Aorta (tissue), 5 donors: Measurements from ENCODE around the gene FLNB. TPM values are rescaled to one million over a fixed set of nuclear protein-coding genes. Genes with fewer than 3 reads are reported as not detected.

ENCODE experiments used
- ATAC-seq: fragments of 200-7000 bp; cut with Tn5 transposase; one replicate; pipeline ENCODE4 v1.9.1; 2022; ENCODE audit warnings: moderate library complexity; ENCODE audit not compliant: low FRiP score
- DNase-seq, 2 donors: peaks; one replicate each; pipeline ENCODE4 v3.0.0-alpha.2; 2020
- H3K27ac ChIP-seq, 2 donors: one replicate each; pipeline ENCODE4 v1.5.1; 2013; ENCODE audit warnings: low read length in 2 of 2, mild to moderate bottlenecking in 2 of 2, moderate library complexity in 2 of 2, control low read depth in 1 of 2, inconsistent platforms in 1 of 2, low read depth in 1 of 2
- H3K27me3 ChIP-seq, 2 donors: one replicate each; pipeline ENCODE4 v1.6.1; 2013; ENCODE audit warnings: control low read depth in 1 of 2, low read length in 1 of 2, mild to moderate bottlenecking in 1 of 2, moderate library complexity in 1 of 2; ENCODE audit not compliant: insufficient read depth in 2 of 2, control insufficient read depth in 1 of 2
- H3K36me3 ChIP-seq, 2 donors: one replicate each; pipeline ENCODE4 v1.6.1; 2013; ENCODE audit warnings: control low read depth in 1 of 2, low read length in 1 of 2, mild to moderate bottlenecking in 1 of 2; ENCODE audit not compliant: insufficient read depth in 2 of 2, control insufficient read depth in 1 of 2
- H3K4me1 ChIP-seq, 2 donors: one replicate each; pipeline ENCODE4 v1.6.1; 2013; ENCODE audit warnings: low read length in 2 of 2, control low read depth in 1 of 2, mild to moderate bottlenecking in 1 of 2, moderate library complexity in 1 of 2; ENCODE audit not compliant: insufficient read depth in 2 of 2, control insufficient read depth in 1 of 2
- H3K4me3 ChIP-seq, 2 donors: one replicate each; pipeline ENCODE4 v1.5.1; 2013; ENCODE audit warnings: low read length in 2 of 2, control low read depth in 1 of 2, mild to moderate bottlenecking in 1 of 2
- H3K9me3 ChIP-seq: one replicate; pipeline ENCODE4 v1.6.1; 2013; ENCODE audit warnings: mild to moderate bottlenecking, low read length; ENCODE audit not compliant: control insufficient read depth
- WGBS, 2 donors: extraction: QIAGEN DNeasy Blood & Tissue Kit; methylation state at CpG; one replicate each; pipeline ENCODE4 v1.1.7; 2013; 5-methylcytosine and 5-hydroxymethylcytosine counted together
- intact Hi-C, 2 donors: fragments of 100-400 bp; cut with DNase I; formaldehyde crosslinking; loops; one replicate each; pipeline versions ENCODE4 v1.14.2 to v1.15.0; 2022
- polyA plus RNA-seq, 2 donors: library from polyadenylated mRNA; stranded (reverse); fragments of 200-250 nt; gene quantifications; one replicate each; pipeline ENCODE4 v1.2.3, GENCODE V29; 2013
- total RNA-seq, 2 donors: library from RNA; stranded (reverse); fragmentation: NEBNext Ultra II Directional; extraction: Animal tissue kit (Norgen Biotek cat#: 25700); gene quantifications; one replicate each; pipeline ENCODE4 v1.2.1, GENCODE V29; 2021
- donor health status: healthy with polysubstance abuse.
- donor health status: Bipolar disorder and iron deficiency.
- donor health status: DM: no; HTN: no; CAD: no.
- donor health status: DM: no; HTN: no; CAD: no.
- donor health status: DM: yes; HTN: yes; CAD: no.

FLNB gene
- total and polyA plus RNA-seq, 4 donors = 33.3 to 254 (median 125) TPM

- no peak for DNase-seq
- H3K36me3 ChIP-seq = no peaks in the 10 kb centered on the region
Measured at GRCh38 chr3:58038675-58039292, 30.6 kb downstream of the FLNB start.

GRCh38 chr3:58039601-58040000 lies 31.4 kb downstream of the FLNB start:
- peaks cover 0 to 4% of the 10 kb centered on the region in 2 donors for H3K4me1 ChIP-seq
- no peak overlapping the region for H3K27ac ChIP-seq

More at GRCh38 chr3:58038675-58039292, 30.6 kb downstream of the FLNB start:
- 63 to 80% methylated on average over 8 of the region's 8 CpGs for WGBS, 2 donors
- no peak for ATAC-seq
- H3K4me3 ChIP-seq = no peak overlapping the region
- H3K27me3 ChIP-seq = no peaks in the 10 kb centered on the region
- no peak overlapping the region for H3K27ac ChIP-seq
- intact Hi-C loops = no loop called here
- peaks cover 0 to 4% of the 10 kb centered on the region in 2 donors for H3K4me1 ChIP-seq
- no peaks in the 10 kb centered on the region for H3K9me3 ChIP-seq

GRCh38 chr3:58041182-58041825 lies 33.1 kb downstream of the FLNB start:
- no peak for ATAC-seq
- no peaks in the 10 kb centered on the region for H3K36me3 ChIP-seq
- WGBS, 2 donors = 65 to 81% methylated on average over 5 of the region's 5 CpGs
- peak overlapping the region; percentile 21 to 26 for H3K27ac ChIP-seq
- intact Hi-C loops = no loop called here
- no peaks in the 10 kb centered on the region for H3K27me3 ChIP-seq
- H3K4me1 ChIP-seq = peaks cover 0 to 4% of the 10 kb centered on the region in 2 donors
- H3K9me3 ChIP-seq = no peaks in the 10 kb centered on the region
- DNase-seq = no peak
- no peak overlapping the region for H3K4me3 ChIP-seq

More at GRCh38 chr3:58039601-58040000, 31.4 kb downstream of the FLNB start:
- ATAC-seq (no peak), DNase-seq (no peak)
- intact Hi-C loops = no loop called here
- Histone ChIP-seq H3K4me3 (no peak overlapping the region), H3K9me3 (no peaks in the 10 kb centered on the region), H3K27me3 (no peaks in the 10 kb centered on the region), H3K36me3 (no peaks in the 10 kb centered on the region)
- whole genome bisulfite sequencing, 2 donors = 89 to 94% methylated on average over 2 of the region's 2 CpGs

GRCh38 chr3:58041826-58042324 lies 33.7 kb downstream of the FLNB start:
- 89 to 91% methylated on average over 2 of the region's 2 CpGs for whole genome bisulfite sequencing, 2 donors
- no peak for DNase-seq

GRCh38 chr3:58042947-58043707 lies 34.9 kb downstream of the FLNB start:
- no peaks in the 10 kb centered on the region for H3K36me3 ChIP-seq
- DNase-seq = no peak
- no peaks in the 10 kb centered on the region for H3K27me3 ChIP-seq
- intact Hi-C loops = no loop called here
- H3K4me1 ChIP-seq = peaks cover 0 to 5% of the 10 kb centered on the region in 2 donors
- no peaks in the 10 kb centered on the region for H3K9me3 ChIP-seq
- 50 to 51% methylated on average over 6 of the region's 6 CpGs for WGBS, 2 donors
- no peak overlapping the region for H3K4me3 ChIP-seq
- ATAC-seq = no peak
- H3K27ac ChIP-seq = peak overlapping the region in 1 of 2 donors; percentile 65

More at GRCh38 chr3:58041826-58042324, 33.7 kb downstream of the FLNB start:
- Histone ChIP-seq H3K27ac (peak overlapping the region; percentile 21 to 26), H3K9me3 (no peaks in the 10 kb centered on the region), H3K4me3 (no peak overlapping the region), H3K27me3 (no peaks in the 10 kb centered on the region), H3K4me1 (peaks cover 0 to 4% of the 10 kb centered on the region in 2 donors), H3K36me3 (no peaks in the 10 kb centered on the region)
- no peak for ATAC-seq
- intact Hi-C loops = no loop called here

GRCh38 chr3:58043933-58044332 lies 35.7 kb downstream of the FLNB start:
- H3K4me1 ChIP-seq = peaks cover 0 to 7% of the 10 kb centered on the region in 2 donors
- no peak for ATAC-seq
- H3K36me3 ChIP-seq = no peaks in the 10 kb centered on the region

GRCh38 chr3:58044691-58045483 lies 36.7 kb downstream of the FLNB start:
- Histone ChIP-seq H3K27ac (peak overlapping the region in 1 of 2 donors; percentile 21), H3K9me3 (no peaks in the 10 kb centered on the region), H3K27me3 (no peaks in the 10 kb centered on the region), H3K4me3 (no peak overlapping the region), H3K4me1 (peaks cover 0 to 7% of the 10 kb centered on the region in 2 donors), H3K36me3 (no peaks in the 10 kb centered on the region)
- ATAC-seq (peak; percentile 83), DNase-seq (no peak)
- 61 to 64% methylated on average over 7 of the region's 7 CpGs for WGBS, 2 donors
- intact Hi-C loops = loop anchor here in 1 of 2 donors (5.0 kb wide), 1 partner anchor 33 kb away; no protein-coding TSS in a partner anchor

More at GRCh38 chr3:58043933-58044332, 35.7 kb downstream of the FLNB start:
- intact Hi-C loops = no loop called here
- Histone ChIP-seq H3K27ac (peak overlapping the region in 1 of 2 donors; percentile 65), H3K4me3 (no peak overlapping the region), H3K27me3 (no peaks in the 10 kb centered on the region), H3K9me3 (no peaks in the 10 kb centered on the region)
- WGBS, 2 donors = 60 to 76% methylated on average over 4 of the region's 4 CpGs
- DNase-seq = no peak

- Histone ChIP-seq H3K27ac (peak overlapping the region in 1 of 2 donors; percentile 73), H3K4me1 (peaks cover 0 to 9% of the 10 kb centered on the region in 2 donors), H3K36me3 (no peaks in the 10 kb centered on the region), H3K4me3 (no peak overlapping the region), H3K27me3 (no peaks in the 10 kb centered on the region), H3K9me3 (no peaks in the 10 kb centered on the region)
- DNase-seq (no peak), ATAC-seq (no peak)
- intact Hi-C loops = loop anchor here in 1 of 2 donors (5.0 kb wide), 1 partner anchor 36 kb away; no protein-coding TSS in a partner anchor
- WGBS, 2 donors = 29 to 44% methylated on average over 5 of the region's 5 CpGs
Measured at GRCh38 chr3:58047826-58048225, 39.6 kb downstream of the FLNB start.
